Fibroblast of lung (primary cell): ENCODE measurements around the gene ARHGEF11.

ENCODE experiments used
- EZH2 ChIP-seq: IDR thresholded peaks from 2 replicates; pipeline ENCODE4 v1.5.1; 2012; ENCODE audit warnings: low read length, control low read depth, mild to moderate bottlenecking; ENCODE audit errors: missing control alignments
- TF ChIP-seq, protein P1 (sequence below), 2 donors: IDR thresholded peaks in 1 of 2; conservative IDR thresholded peaks in 1 of 2; 1 replicate in 1 of 2; 2 replicates in 1 of 2; pipeline ENCODE4 v1.5.1; 2011 to 2012; ENCODE audit warnings: low read length in 2 of 2, control low read depth in 1 of 2, inconsistent platforms in 1 of 2, low read depth in 1 of 2, mild to moderate bottlenecking in 1 of 2

DNA sequence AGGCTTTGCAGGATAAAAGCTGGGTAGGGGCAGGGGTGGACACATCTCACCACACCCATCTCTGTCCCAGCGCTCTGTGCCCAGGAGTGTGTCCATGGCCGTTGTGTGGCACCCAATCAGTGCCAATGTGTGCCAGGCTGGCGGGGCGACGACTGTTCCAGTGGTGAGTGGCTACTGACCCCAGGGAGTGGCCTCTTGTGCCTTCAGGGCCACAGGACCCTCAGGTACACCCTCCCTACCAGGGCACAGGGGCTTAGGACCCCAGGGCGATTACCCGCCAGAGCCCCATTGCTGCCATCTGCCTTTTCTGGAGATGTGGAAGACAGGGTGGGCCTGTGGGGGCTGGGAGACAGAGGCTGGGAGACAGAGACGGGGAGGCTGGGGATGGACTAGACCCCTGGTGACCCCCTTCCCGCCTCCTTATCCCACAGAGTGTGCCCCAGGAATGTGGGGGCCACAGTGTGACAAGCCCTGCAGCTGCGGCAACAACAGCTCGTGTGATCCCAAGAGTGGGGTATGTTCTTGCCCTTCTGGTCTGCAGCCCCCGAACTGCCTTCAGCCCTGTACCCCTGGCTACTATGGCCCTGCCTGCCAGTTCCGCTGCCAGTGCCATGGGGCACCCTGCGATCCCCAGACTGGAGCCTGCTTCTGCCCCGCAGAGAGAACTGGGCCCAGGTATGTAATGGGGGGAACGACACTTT is 139.2 kb downstream of the ARHGEF11 start:
- TF ChIP-seq, protein P1, sequence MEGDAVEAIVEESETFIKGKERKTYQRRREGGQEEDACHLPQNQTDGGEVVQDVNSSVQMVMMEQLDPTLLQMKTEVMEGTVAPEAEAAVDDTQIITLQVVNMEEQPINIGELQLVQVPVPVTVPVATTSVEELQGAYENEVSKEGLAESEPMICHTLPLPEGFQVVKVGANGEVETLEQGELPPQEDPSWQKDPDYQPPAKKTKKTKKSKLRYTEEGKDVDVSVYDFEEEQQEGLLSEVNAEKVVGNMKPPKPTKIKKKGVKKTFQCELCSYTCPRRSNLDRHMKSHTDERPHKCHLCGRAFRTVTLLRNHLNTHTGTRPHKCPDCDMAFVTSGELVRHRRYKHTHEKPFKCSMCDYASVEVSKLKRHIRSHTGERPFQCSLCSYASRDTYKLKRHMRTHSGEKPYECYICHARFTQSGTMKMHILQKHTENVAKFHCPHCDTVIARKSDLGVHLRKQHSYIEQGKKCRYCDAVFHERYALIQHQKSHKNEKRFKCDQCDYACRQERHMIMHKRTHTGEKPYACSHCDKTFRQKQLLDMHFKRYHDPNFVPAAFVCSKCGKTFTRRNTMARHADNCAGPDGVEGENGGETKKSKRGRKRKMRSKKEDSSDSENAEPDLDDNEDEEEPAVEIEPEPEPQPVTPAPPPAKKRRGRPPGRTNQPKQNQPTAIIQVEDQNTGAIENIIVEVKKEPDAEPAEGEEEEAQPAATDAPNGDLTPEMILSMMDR (conservative IDR thresholded peaks at IDR 0.05 in 1 of 2, IDR thresholded peaks at IDR 0.05 in 1 of 2; ENCODE audit: low read depth in 1 of 2, low read length in 2 of 2): no peak
- no peak for TF ChIP-seq EZH2
